Hepatocyte (in vitro differentiated cells): ENCODE data around the gene CCR2. TPM values are rescaled to one million over a fixed set of nuclear protein-coding genes. Genes with fewer than 3 reads are reported as not detected.
A peak's percentile ranks its signal among the peaks of the same experiment; 100 is the strongest.

ENCODE experiments used
- DNase-seq: peaks from one replicate; pipeline ENCODE4 v3.0.0-alpha.2; 2016; ENCODE audit warnings: low spot score
- H2AFZ ChIP-seq: fragments of 200-600 bp; sonication (generic); 2 replicates; pipeline ENCODE4 v1.6.0; 2016; ENCODE audit warnings: antibody characterized with exemption, mild to moderate bottlenecking
- H3K27ac ChIP-seq: fragments of 200-600 bp; sonication (generic); 2 replicates; pipeline ENCODE4 v1.5.1; 2016; ENCODE audit warnings: mild to moderate bottlenecking
- H3K27me3 ChIP-seq: fragments of 200-600 bp; sonication (generic); 2 replicates; pipeline ENCODE4 v1.6.1; 2016
- H3K36me3 ChIP-seq: fragments of 200-600 bp; sonication (generic); replicated peaks from 2 replicates; pipeline ENCODE4 v1.5.1; 2016; ENCODE audit warnings: low read depth; ENCODE audit not compliant: insufficient read depth
- H3K4me1 ChIP-seq: fragments of 200-600 bp; sonication (generic); 2 replicates; pipeline ENCODE4 v1.5.1; 2016; ENCODE audit warnings: mild to moderate bottlenecking, moderate library complexity; ENCODE audit not compliant: insufficient read depth
- H3K4me2 ChIP-seq: fragments of 200-600 bp; sonication (generic); 2 replicates; pipeline ENCODE4 v1.6.0; 2016
- H3K4me3 ChIP-seq: fragments of 200-600 bp; sonication (generic); 2 replicates; pipeline ENCODE4 v1.5.1; 2016; ENCODE audit warnings: mild to moderate bottlenecking
- H3K79me2 ChIP-seq: fragments of 200-600 bp; sonication (generic); 2 replicates; pipeline ENCODE4 v1.6.0; 2017; ENCODE audit warnings: mild to moderate bottlenecking
- H3K9me2 ChIP-seq: fragments of 200-600 bp; sonication (generic); replicated peaks from 2 replicates; pipeline ENCODE4 v1.6.0; 2017; ENCODE audit warnings: mild to moderate bottlenecking; ENCODE audit not compliant: insufficient read depth
- H3K9me3 ChIP-seq: fragments of 200-600 bp; sonication (generic); 2 replicates; pipeline ENCODE4 v1.5.1; 2016; ENCODE audit warnings: low read depth, mild to moderate bottlenecking
- H4K20me1 ChIP-seq: fragments of 200-600 bp; sonication (generic); 2 replicates; pipeline ENCODE4 v1.6.0; 2016; ENCODE audit warnings: mild to moderate bottlenecking; ENCODE audit not compliant: insufficient read depth, poor library complexity, severe bottlenecking
- CTCF ChIP-seq: fragments of 200-600 bp; sonication (generic); IDR thresholded peaks from 2 replicates; pipeline ENCODE4 v1.5.1; 2016; ENCODE audit warnings: antibody characterized with exemption, mild to moderate bottlenecking; ENCODE audit not compliant: poor library complexity
- EZH2 ChIP-seq: fragments of 200-600 bp; sonication (generic); IDR thresholded peaks from 2 replicates; pipeline ENCODE4 v1.6.1; 2016; ENCODE audit warnings: antibody characterized with exemption, mild to moderate bottlenecking, borderline replicate concordance
- EZH2phosphoT487 ChIP-seq: fragments of 200-600 bp; sonication (generic); IDR thresholded peaks from one replicate; pipeline ENCODE4 v1.6.1; 2018; ENCODE audit warnings: antibody characterized with exemption, mild to moderate bottlenecking, low read depth, moderate library complexity; ENCODE audit not compliant: unreplicated experiment, severe bottlenecking
- WGBS: methylation state at CpG from one replicate; pipeline ENCODE4 v1.1.6; 2016; ENCODE audit warnings: low lambda C conversion rate; ENCODE audit errors: missing lambda C conversion rate; 5-methylcytosine and 5-hydroxymethylcytosine counted together
- polyA plus RNA-seq: library from polyadenylated mRNA; unstranded; fragments of >200 nt; fragmentation: Nextera tagmentation; extraction: Ambion mirVana; gene quantifications from 2 replicates; pipeline ENCODE4 v1.2.1, GENCODE V29; 2016
- total RNA-seq: library from RNA; depleted of rRNA; stranded (reverse); fragments of >200 nt; gene quantifications from 2 replicates; pipeline ENCODE4 v1.2.3, GENCODE V29; 2014

Gene CCR2
- total and polyA plus RNA-seq, 2 experiments from 2014 or later: 0.23 TPM; not detected in 1

- no peaks in the 10 kb centered on the region for H4K20me1 ChIP-seq
- no peaks in the 10 kb centered on the region for H3K36me3 ChIP-seq
- H3K79me2 ChIP-seq: no peaks in the 10 kb centered on the region
- no peak for TF ChIP-seq EZH2
- no peak for TF ChIP-seq EZH2phosphoT487
- no peak for TF ChIP-seq CTCF
- no peak overlapping the region for H2AFZ ChIP-seq
- peak overlapping the region; percentile 61 for H3K4me2 ChIP-seq
- H3K27me3 ChIP-seq: peaks cover 5% of the 10 kb centered on the region
- H3K4me3 ChIP-seq: no peak overlapping the region
- 51% methylated on average over 10 of the region's 11 CpGs for whole genome bisulfite sequencing
- no peaks in the 10 kb centered on the region for H3K9me3 ChIP-seq
- peaks cover 14% of the 10 kb centered on the region for H3K4me1 ChIP-seq
- peak overlapping the region; percentile 93 for H3K27ac ChIP-seq
- peak; percentile 71 for DNase-seq
- no peaks in the 10 kb centered on the region for H3K9me2 ChIP-seq
Measured at GRCh38 chr3:46405301-46406019, 51.5 kb downstream of the CCR2 start.

- Histone ChIP-seq H3K4me3 (no peak overlapping the region), H3K4me2 (no peak overlapping the region), H3K27ac (peak overlapping the region; percentile 93)
Measured at GRCh38 chr3:46406443-46406787, 52.5 kb downstream of the CCR2 start.

DNA sequence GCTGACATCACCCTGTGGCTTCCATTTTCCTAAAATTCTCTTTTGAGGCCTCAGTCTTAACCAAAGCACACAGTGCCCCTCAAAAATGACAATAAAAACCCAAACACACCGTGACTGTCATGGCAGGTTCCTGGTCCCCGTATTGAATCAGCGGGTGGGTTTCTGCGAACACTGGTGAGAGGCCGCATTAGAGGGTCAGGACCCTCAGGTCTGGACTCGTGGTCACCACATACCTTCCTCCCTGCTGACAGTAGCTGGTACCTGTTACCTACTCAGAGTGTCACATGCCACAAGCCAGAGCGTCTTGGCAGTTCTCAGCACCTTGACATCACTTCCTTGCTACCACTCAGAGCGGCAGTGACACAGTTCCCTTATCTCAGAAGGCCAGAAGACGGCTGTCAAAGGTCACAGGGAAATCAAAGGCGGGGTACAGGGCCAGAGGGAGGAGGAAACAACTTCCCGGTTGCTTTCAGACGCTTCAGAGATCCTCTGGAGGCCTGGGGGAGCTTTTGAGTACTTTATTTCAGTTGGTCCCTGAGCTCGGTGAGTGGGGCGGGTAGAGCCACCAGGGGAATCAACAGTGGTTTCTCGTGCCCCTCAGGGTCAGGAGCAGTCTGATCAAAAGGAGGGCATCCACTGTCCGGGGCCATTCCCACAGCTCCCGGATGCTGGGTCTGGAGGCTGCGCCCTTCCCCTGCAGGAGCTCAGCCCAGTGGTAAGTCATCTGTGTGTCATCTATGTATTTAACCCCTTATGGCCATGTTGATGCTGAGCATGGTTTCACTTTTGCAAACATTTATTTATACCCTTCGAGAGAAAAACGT lies 53.1 kb downstream of the CCR2 start, which contains the start of the genes CCR5AS and CCRL2:
TSS of gene CCR5AS (minus strand) at position 279 of the 824 bp plus-strand sequence.
TSS of gene CCRL2 (plus strand) at position 472 of the 824 bp plus-strand sequence. CDS start 821 bp downstream, outside the sequence.
- Histone ChIP-seq H3K79me2 (no peaks in the 10 kb centered on the region), H2AFZ (no peak within 1 kb of the TSS)
- DNase-seq: peak; percentile 66

More at GRCh38 chr3:46406443-46406787, 52.5 kb downstream of the CCR2 start:
- no peaks in the 10 kb centered on the region for H3K79me2 ChIP-seq
- H3K4me1 ChIP-seq: peaks cover 14% of the 10 kb centered on the region
- no peaks in the 10 kb centered on the region for H3K9me2 ChIP-seq
- no peaks in the 10 kb centered on the region for H4K20me1 ChIP-seq
- DNase-seq: no peak
- H3K9me3 ChIP-seq: no peaks in the 10 kb centered on the region
- WGBS: 94% methylated on average over 4 of the region's 4 CpGs
- TF ChIP-seq EZH2 (no peak), EZH2phosphoT487 (no peak), CTCF (no peak)
- no peak overlapping the region for H2AFZ ChIP-seq
- H3K36me3 ChIP-seq: no peaks in the 10 kb centered on the region
- H3K27me3 ChIP-seq: peaks cover 5% of the 10 kb centered on the region

More for the DNA sequence above, 53.1 kb downstream of the CCR2 start, which contains the start of the genes CCR5AS and CCRL2:
- TF ChIP-seq EZH2phosphoT487 (no peak), CTCF (no peak), EZH2 (no peak)
- no peak within 1 kb of the TSS for H3K4me3 ChIP-seq
- H3K4me2 ChIP-seq: peak within 1 kb of the TSS; percentile 61
- H3K9me3 ChIP-seq: no peaks in the 10 kb centered on the region
- H3K9me2 ChIP-seq: no peaks in the 10 kb centered on the region
- H3K27ac ChIP-seq: peak within 1 kb of the TSS; percentile 93
- WGBS: 59% methylated on average over 20 of the region's 20 CpGs
- H4K20me1 ChIP-seq: no peaks in the 10 kb centered on the region
- peaks cover 5% of the 10 kb centered on the region for H3K27me3 ChIP-seq
- H3K4me1 ChIP-seq: peaks cover 14% of the 10 kb centered on the region
- H3K36me3 ChIP-seq: no peaks in the 10 kb centered on the region
